GM18508 (cell line): ENCODE measurements around the gene TBCK.

ENCODE experiments used
- ATAC-seq: cut with Tn5 transposase; IDR thresholded peaks from one replicate; pipeline ENCODE4 v1.9.1; 2021; ENCODE audit warnings: moderate number of reproducible peaks; ENCODE audit not compliant: insufficient read depth, unreplicated experiment

TBCK gene

GRCh38 chr4:106058921-106059320 lies 257.1 kb downstream of the TBCK start:
- ATAC-seq: no peak

DNA sequence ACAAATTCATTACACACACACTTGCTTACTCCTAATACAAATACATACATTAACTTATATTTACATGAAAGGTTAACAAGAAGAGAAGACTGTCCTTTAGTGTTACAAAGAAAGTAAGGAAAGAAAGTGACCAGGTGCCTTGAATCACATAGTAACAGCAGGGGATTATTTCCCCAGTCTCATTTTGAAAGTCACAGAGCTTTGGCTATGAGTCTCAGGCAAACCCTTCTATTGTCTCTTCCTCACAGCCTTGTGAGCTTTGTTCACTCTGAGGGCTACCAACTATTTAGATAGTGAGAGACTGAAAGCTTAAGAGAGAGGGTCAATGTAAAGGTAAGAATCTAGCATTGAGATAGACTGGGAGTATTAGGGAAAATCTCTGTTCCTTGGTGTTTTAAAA lies 259.1 kb downstream of the TBCK start:
- ATAC-seq: peak; percentile 65

- ATAC-seq: no peak
These were observed 264.5 kb downstream of the TBCK start for GRCh38 chr4:106051514-106051913.

GRCh38 chr4:106049490-106049889 lies 266.5 kb downstream of the TBCK start:
- no peak for ATAC-seq

GRCh38 chr4:106048250-106048971 lies 267.6 kb downstream of the TBCK start:
- no peak for ATAC-seq

GRCh38 chr4:106046083-106046482 lies 269.9 kb downstream of the TBCK start:
- ATAC-seq: no peak

GRCh38 chr4:106041294-106042002 lies 274.6 kb downstream of the TBCK start:
- ATAC-seq: no peak

DNA sequence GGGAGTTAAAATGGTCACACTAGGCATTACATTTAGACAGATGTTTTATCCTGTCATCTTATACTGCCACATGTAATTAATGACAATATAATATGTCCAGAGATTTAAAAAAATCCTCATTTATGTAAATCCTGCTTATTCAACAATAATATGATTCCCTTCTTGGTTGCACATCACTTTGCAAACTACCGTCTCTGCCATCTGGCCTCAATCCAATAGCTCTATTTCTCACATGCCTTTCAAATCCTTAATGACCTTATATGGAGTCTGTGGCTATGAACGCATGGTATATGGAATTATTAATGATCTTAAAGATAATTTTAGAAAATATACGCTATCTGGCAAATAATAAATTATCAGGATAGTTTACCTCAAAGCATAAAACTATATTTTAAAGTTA lies 276.2 kb downstream of the TBCK start:
- no peak for ATAC-seq

DNA sequence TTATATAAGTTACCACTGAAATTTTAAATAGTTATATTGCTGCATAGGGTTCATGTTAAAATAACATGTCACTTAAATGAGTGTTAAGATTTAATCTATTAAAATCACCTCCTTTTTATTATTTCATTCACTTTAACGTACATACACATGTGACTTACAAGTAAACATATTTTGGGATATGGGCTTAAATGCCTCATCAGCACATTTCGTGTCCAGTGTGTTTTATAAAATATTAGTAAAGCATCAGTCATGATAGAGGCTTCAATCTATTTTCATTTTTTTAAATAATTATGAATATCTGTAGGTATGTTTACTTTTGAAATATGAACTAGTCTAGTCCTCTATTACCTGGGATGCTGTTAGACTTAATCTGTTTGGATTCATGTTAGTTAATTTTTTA lies 277.1 kb downstream of the TBCK start:
- no peak for ATAC-seq

DNA sequence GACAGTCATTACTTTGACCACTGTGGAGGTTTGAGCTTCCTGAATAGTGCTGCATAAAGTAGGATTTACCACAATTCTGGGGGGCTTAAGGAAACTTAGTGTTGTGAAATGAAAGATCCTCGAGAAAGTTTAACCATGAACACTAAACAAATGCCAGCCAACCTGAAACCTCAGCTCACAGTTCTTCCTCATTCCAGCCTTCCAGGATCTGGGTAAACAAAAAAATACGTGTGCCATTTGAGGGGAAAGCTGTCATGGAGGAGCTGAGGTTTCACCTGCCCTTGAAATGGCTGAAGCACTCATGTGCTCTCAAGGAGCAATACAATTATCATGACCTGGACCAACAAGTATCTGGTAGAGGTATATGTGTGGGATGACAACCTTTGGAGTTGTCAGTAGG lies 278.0 kb downstream of the TBCK start:
- no peak for ATAC-seq

GRCh38 chr4:106036848-106037247 lies 279.2 kb downstream of the TBCK start:
- ATAC-seq: no peak

GRCh38 chr4:106036334-106036733 lies 279.7 kb downstream of the TBCK start:
- ATAC-seq: no peak

DNA sequence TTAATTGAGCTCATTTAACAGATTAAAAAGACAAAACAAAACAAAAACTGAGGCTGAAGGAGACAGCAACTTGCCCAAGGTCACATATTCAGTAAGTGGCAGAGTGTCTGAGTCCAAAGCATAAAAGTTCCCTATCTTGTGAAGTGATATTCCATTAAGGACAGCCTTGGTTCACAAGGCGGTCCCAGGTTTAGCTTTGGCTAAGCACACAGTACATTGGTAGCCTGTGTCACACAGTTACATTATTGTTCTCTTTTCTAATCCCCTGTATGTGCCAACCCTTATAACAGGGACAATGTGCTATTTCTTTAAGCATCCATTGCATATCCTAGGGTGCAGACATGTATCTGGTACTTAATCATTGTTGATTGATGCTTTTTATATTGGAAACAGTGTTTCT lies 280.8 kb downstream of the TBCK start:
- ATAC-seq: no peak

DNA sequence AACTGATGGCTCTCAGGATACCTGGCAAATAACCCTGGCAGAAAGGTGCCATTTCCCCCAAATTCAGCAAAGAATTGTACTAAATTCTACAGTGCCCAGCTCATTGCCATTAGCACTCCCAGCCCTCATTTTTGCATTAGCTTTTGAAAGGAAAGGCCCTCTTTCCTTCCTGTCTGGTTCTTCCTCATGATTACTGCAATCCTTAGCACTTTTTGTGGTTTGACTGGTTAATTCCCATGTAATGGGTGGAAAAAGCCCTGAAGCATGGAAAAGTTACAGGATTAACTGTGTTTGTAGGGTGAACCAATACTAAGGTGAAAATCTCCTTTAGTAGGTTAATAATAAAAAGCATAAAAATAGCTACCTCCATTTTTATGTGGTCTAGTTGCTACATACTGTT lies 281.3 kb downstream of the TBCK start:
- ATAC-seq: no peak

DNA sequence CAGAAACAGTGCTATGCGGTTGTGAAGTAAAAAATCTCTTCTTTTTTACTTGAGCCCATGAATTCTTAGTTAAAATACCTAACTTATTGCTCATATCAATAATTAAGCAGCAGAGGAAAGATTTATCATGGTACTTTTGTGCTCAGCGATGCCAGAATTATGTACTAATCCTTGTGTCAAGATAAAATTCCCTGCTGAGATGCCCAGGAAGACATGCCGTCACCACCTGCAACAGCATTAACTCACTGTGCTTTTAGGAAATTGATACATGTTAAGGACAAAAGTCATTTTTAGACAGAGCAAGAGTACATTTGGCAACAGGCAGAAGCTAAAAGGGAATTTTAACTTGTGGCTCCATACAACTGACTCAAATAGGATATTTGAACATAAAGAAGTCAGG lies 281.8 kb downstream of the TBCK start:
- ATAC-seq: no peak

- ATAC-seq: no peak
These were observed 282.5 kb downstream of the TBCK start for GRCh38 chr4:106033469-106033868.

GRCh38 chr4:106032851-106033286 lies 283.1 kb downstream of the TBCK start:
- ATAC-seq: no peak

- no peak for ATAC-seq
These were observed 293.6 kb downstream of the TBCK start for GRCh38 chr4:106022454-106022853.

DNA sequence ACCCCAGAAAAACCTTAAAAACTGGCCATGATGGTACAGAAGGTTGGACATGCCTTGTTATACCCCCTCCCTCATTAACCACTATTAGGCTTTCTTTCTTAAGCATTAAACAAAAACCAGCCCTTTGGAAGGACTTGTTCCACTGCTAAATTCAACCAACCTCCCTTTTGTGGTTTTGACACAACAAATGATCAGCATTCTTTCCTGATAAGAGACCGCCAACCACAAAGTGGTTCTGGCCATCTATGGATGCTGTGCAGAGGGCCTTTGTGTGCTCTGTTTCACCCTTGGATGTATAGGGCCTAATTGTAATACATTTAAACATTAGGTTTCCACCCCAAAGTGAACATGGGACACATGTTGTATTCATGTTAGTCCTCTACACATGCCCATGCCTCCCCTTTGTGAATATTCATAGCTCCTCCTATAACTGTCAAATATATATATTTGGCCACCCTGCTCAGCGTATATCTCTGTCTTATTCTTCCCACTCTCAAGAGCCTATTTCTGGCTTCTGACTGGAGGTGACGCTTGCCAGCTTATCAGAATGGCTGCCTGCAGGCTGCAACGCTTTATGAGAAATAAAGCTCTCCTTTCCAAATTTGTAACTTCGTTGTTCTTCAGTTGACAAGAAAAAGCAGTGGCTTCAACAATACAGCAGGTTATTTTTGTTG lies 294.1 kb downstream of the TBCK start:
- no peak for ATAC-seq

- ATAC-seq: no peak
These were observed 296.2 kb downstream of the TBCK start for GRCh38 chr4:106019771-106020170.

DNA sequence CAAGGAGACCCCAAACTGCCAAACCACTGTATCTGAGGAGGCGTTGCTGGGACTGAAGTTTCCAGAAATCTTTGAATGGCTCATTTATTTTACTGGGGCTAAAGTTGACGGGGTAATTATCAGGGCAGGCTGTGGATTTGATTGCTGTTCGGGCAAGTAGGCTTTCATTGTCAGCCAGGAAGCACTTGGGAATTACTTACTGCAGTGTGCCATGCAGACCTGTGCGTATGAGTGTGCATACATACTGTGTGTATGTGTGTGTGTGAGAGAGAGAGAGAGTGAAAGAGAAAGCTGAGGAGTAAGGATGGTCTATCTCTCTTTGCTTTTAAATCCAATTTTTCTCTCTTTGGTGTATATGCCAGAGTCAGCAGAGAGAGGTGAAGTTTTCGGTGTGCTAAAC lies 298.0 kb downstream of the TBCK start:
- ATAC-seq: no peak
